WTC11 (cell line): ENCODE data around the gene GP2. TPM values are rescaled to one million over a fixed set of nuclear protein-coding genes. Genes with fewer than 3 reads are reported as not detected.

Experiments
- ATAC-seq: fragments of 200-7000 bp; cut with Tn5 transposase; 2 replicates; pipeline ENCODE4 v1.10.0; 2021; ENCODE audit warnings: mild to moderate bottlenecking, moderate library complexity
- CTCF ChIA-PET: fragments of 300-600 bp; sonication (Branson Sonifier 250); formaldehyde crosslinking; loops from one replicate; lab custom pipeline; 2021; ENCODE audit warnings: antibody characterized with exemption; lab: Charles Lee
- POLR2A ChIA-PET: fragments of 350-600 bp; sonication (Branson Sonifier 250); formaldehyde crosslinking; loops from one replicate; lab custom pipeline; 2021; ENCODE audit warnings: antibody characterized with exemption; lab: Charles Lee
- DNase-seq: peaks from one replicate; pipeline ENCODE4 v3.0.0; 2021; ENCODE audit warnings: low spot score
- H3K27ac Mint-ChIP-seq: 2 replicates; pipeline ENCODE4 v1.8.0; 2021; ENCODE audit warnings: mixed read lengths
- H3K27me3 Mint-ChIP-seq: 2 replicates; pipeline ENCODE4 v1.8.0; 2021; ENCODE audit warnings: low read depth, mild to moderate bottlenecking, moderate library complexity, mixed read lengths
- H3K36me3 Mint-ChIP-seq: 2 replicates; pipeline ENCODE4 v1.8.0; 2021; ENCODE audit warnings: mixed read lengths
- H3K4me1 Mint-ChIP-seq: 2 replicates; pipeline ENCODE4 v1.8.0; 2022; ENCODE audit warnings: mixed read lengths
- H3K4me3 Mint-ChIP-seq: 2 replicates; pipeline ENCODE4 v1.8.0; 2021; ENCODE audit warnings: mild to moderate bottlenecking, moderate library complexity, mixed read lengths
- H3K9me3 Mint-ChIP-seq: 2 replicates; pipeline ENCODE4 v1.8.0; 2021; ENCODE audit warnings: mixed read lengths
- ESRRA ChIP-seq: sonication (generic); formaldehyde crosslinking; IDR thresholded peaks from 2 replicates; pipeline ENCODE4 v1.8.1; 2022; ENCODE audit warnings: mild to moderate bottlenecking, missing genetic modification reagents, borderline replicate concordance
- ETV6 ChIP-seq: sonication (generic); formaldehyde crosslinking; IDR thresholded peaks from 2 replicates; pipeline ENCODE4 v1.8.1; 2022; ENCODE audit warnings: mild to moderate bottlenecking, missing genetic modification reagents
- JAZF1 ChIP-seq: fragments of 250-450 bp; sonication (Bioruptor Pico); IDR thresholded peaks from 2 replicates; pipeline ENCODE4 v1.9.0; 2021; ENCODE audit warnings: moderate library complexity, mild to moderate bottlenecking, inconsistent platforms
- NFE2L1 ChIP-seq: sonication (generic); formaldehyde crosslinking; IDR thresholded peaks from 2 replicates; pipeline ENCODE4 v1.8.1; 2023; ENCODE audit warnings: missing genetic modification reagents
- OVOL2 ChIP-seq: fragments of 250-450 bp; sonication (Bioruptor Pico); IDR thresholded peaks from 2 replicates; pipeline ENCODE4 v1.9.0; 2021; ENCODE audit warnings: mild to moderate bottlenecking, borderline replicate concordance
- SOX15 ChIP-seq: fragments of 250-450 bp; sonication (Bioruptor Pico); IDR thresholded peaks from 2 replicates; pipeline ENCODE4 v1.9.0; 2021; ENCODE audit warnings: mild to moderate bottlenecking
- ZNF263 ChIP-seq: sonication (generic); formaldehyde crosslinking; IDR thresholded peaks from 2 replicates; pipeline ENCODE4 v1.8.1; 2022; ENCODE audit warnings: low read depth, mild to moderate bottlenecking, moderate library complexity, missing genetic modification reagents
- ZNF671 ChIP-seq: fragments of 250-450 bp; sonication (Bioruptor Pico); IDR thresholded peaks from 2 replicates; pipeline ENCODE4 v1.8.0; 2021; ENCODE audit warnings: mild to moderate bottlenecking
- total RNA-seq: library from RNA; stranded (reverse); gene quantifications from 3 replicates; pipeline ENCODE4 v1.2.3, GENCODE V29; 2021
- TF ChIP-seq, protein P1 (sequence below): sonication (generic); formaldehyde crosslinking; IDR thresholded peaks from 2 replicates; pipeline ENCODE4 v1.8.0; 2022; ENCODE audit warnings: mild to moderate bottlenecking, missing genetic modification reagents
- TF ChIP-seq, protein P2 (sequence below): sonication (generic); formaldehyde crosslinking; IDR thresholded peaks from 2 replicates; pipeline ENCODE4 v1.8.1; 2023; ENCODE audit warnings: mild to moderate bottlenecking, missing genetic modification reagents, moderate library complexity
- TF ChIP-seq, protein P3 (sequence below): fragments of 250-450 bp; sonication (Bioruptor Pico); IDR thresholded peaks from 2 replicates; pipeline ENCODE4 v1.9.0; 2021; ENCODE audit warnings: mild to moderate bottlenecking, borderline replicate concordance
- TF ChIP-seq, protein P4 (sequence below): sonication (generic); formaldehyde crosslinking; IDR thresholded peaks from 2 replicates; pipeline ENCODE4 v1.8.0; 2022; ENCODE audit warnings: mild to moderate bottlenecking, missing genetic modification reagents
- TF ChIP-seq, protein P5 (sequence below): sonication (generic); formaldehyde crosslinking; IDR thresholded peaks from 2 replicates; pipeline ENCODE4 v1.8.1; 2022; ENCODE audit warnings: missing genetic modification reagents, borderline replicate concordance
- TF ChIP-seq, protein P6 (sequence below): sonication (generic); formaldehyde crosslinking; IDR thresholded peaks from 2 replicates; pipeline ENCODE4 v1.8.0; 2022; ENCODE audit warnings: mild to moderate bottlenecking, missing genetic modification reagents
- TF ChIP-seq, protein P7 (sequence below): fragments of 250-450 bp; sonication (Bioruptor Pico); IDR thresholded peaks from 2 replicates; pipeline ENCODE4 v1.9.0; 2021; ENCODE audit warnings: moderate library complexity, mild to moderate bottlenecking, inconsistent platforms, borderline replicate concordance

Gene GP2
- total RNA-seq, 1 experiment from 2014 or later = 6.6 TPM

DNA sequence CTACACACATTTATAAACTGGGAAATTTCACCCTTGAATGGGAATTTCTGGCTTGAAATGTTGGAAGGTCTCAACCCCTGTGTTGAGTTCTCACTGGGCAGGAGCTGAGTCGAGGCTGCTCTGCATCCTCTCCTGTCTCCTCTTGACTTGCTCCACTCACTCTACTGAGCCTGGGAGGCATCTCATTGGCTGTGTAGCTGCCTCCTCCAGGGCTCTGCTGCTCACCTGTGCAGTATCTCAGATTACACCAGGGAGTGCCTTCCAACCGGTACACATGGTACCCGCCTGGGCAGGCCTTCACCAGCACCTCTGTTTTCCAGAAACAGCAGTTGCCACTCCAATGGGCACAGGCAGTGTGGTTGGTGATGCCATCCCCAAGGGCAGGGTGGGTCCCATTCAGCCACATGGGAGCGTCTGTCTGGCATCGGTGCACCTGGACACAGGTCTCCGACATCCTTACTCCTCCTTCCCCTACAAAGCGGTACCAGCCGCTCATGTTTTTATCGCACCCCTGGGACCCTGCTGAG, 3.7 kb downstream of the GP2 start (continued):
- TF ChIP-seq, protein P1, sequence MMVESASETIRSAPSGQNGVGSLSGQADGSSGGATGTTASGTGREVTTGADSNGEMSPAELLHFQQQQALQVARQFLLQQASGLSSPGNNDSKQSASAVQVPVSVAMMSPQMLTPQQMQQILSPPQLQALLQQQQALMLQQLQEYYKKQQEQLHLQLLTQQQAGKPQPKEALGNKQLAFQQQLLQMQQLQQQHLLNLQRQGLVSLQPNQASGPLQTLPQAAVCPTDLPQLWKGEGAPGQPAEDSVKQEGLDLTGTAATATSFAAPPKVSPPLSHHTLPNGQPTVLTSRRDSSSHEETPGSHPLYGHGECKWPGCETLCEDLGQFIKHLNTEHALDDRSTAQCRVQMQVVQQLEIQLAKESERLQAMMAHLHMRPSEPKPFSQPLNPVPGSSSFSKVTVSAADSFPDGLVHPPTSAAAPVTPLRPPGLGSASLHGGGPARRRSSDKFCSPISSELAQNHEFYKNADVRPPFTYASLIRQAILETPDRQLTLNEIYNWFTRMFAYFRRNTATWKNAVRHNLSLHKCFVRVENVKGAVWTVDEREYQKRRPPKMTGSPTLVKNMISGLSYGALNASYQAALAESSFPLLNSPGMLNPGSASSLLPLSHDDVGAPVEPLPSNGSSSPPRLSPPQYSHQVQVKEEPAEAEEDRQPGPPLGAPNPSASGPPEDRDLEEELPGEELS (CRISPR knock-in tag) = no peak
- TF ChIP-seq OVOL2 (CRISPR knock-in tag) = no peak
- TF ChIP-seq NFE2L1 (CRISPR knock-in tag) = no peak
- no peak for TF ChIP-seq ETV6 (CRISPR knock-in tag)
- no peak for TF ChIP-seq JAZF1 (CRISPR knock-in tag)
- TF ChIP-seq SOX15 = no peak
- TF ChIP-seq, protein P2, sequence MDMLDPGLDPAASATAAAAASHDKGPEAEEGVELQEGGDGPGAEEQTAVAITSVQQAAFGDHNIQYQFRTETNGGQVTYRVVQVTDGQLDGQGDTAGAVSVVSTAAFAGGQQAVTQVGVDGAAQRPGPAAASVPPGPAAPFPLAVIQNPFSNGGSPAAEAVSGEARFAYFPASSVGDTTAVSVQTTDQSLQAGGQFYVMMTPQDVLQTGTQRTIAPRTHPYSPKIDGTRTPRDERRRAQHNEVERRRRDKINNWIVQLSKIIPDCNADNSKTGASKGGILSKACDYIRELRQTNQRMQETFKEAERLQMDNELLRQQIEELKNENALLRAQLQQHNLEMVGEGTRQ (CRISPR knock-in tag) = no peak
- TF ChIP-seq, protein P3, sequence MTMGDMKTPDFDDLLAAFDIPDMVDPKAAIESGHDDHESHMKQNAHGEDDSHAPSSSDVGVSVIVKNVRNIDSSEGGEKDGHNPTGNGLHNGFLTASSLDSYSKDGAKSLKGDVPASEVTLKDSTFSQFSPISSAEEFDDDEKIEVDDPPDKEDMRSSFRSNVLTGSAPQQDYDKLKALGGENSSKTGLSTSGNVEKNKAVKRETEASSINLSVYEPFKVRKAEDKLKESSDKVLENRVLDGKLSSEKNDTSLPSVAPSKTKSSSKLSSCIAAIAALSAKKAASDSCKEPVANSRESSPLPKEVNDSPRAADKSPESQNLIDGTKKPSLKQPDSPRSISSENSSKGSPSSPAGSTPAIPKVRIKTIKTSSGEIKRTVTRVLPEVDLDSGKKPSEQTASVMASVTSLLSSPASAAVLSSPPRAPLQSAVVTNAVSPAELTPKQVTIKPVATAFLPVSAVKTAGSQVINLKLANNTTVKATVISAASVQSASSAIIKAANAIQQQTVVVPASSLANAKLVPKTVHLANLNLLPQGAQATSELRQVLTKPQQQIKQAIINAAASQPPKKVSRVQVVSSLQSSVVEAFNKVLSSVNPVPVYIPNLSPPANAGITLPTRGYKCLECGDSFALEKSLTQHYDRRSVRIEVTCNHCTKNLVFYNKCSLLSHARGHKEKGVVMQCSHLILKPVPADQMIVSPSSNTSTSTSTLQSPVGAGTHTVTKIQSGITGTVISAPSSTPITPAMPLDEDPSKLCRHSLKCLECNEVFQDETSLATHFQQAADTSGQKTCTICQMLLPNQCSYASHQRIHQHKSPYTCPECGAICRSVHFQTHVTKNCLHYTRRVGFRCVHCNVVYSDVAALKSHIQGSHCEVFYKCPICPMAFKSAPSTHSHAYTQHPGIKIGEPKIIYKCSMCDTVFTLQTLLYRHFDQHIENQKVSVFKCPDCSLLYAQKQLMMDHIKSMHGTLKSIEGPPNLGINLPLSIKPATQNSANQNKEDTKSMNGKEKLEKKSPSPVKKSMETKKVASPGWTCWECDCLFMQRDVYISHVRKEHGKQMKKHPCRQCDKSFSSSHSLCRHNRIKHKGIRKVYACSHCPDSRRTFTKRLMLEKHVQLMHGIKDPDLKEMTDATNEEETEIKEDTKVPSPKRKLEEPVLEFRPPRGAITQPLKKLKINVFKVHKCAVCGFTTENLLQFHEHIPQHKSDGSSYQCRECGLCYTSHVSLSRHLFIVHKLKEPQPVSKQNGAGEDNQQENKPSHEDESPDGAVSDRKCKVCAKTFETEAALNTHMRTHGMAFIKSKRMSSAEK (CRISPR knock-in tag) = no peak
- TF ChIP-seq ZNF263 (CRISPR knock-in tag) = no peak
- TF ChIP-seq, protein P4, sequence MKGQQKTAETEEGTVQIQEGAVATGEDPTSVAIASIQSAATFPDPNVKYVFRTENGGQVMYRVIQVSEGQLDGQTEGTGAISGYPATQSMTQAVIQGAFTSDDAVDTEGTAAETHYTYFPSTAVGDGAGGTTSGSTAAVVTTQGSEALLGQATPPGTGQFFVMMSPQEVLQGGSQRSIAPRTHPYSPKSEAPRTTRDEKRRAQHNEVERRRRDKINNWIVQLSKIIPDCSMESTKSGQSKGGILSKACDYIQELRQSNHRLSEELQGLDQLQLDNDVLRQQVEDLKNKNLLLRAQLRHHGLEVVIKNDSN = no peak

DNA sequence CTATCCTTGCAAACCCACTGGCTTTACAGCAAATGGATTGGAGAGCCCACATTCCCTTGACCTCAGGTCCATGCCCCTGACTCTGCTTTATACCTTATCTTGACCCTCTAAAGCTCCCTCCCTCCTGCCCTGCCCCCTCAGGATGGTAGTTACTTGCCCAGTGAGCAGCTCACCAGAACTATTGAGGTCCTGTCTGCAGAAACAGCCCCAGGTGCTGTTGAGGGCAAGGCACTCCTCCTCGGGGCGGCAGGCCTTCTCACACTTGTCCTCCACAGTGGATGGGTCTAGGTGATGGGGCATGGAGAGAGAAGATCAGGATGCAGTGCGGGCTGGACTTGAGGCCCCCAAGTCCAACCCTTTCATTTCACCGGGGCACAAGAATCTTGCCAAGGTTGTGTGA, 4.6 kb downstream of the GP2 start:
- ChIA-PET CTCF (interaction anchor here (0.8 kb wide), 1 partner anchor 61 kb away, joined by 3 read pairs; no protein-coding TSS in a partner anchor), POLR2A (no interaction called here)
- TF ChIP-seq, protein P5, sequence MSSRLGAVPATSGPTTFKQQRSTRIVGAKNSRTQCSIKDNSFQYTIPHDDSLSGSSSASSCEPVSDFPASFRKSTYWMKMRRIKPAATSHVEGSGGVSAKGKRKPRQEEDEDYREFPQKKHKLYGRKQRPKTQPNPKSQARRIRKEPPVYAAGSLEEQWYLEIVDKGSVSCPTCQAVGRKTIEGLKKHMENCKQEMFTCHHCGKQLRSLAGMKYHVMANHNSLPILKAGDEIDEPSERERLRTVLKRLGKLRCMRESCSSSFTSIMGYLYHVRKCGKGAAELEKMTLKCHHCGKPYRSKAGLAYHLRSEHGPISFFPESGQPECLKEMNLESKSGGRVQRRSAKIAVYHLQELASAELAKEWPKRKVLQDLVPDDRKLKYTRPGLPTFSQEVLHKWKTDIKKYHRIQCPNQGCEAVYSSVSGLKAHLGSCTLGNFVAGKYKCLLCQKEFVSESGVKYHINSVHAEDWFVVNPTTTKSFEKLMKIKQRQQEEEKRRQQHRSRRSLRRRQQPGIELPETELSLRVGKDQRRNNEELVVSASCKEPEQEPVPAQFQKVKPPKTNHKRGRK (CRISPR knock-in tag) = no peak
- TF ChIP-seq ESRRA (CRISPR knock-in tag) = no peak
- TF ChIP-seq, protein P6, sequence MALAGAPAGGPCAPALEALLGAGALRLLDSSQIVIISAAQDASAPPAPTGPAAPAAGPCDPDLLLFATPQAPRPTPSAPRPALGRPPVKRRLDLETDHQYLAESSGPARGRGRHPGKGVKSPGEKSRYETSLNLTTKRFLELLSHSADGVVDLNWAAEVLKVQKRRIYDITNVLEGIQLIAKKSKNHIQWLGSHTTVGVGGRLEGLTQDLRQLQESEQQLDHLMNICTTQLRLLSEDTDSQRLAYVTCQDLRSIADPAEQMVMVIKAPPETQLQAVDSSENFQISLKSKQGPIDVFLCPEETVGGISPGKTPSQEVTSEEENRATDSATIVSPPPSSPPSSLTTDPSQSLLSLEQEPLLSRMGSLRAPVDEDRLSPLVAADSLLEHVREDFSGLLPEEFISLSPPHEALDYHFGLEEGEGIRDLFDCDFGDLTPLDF (CRISPR knock-in tag) = no peak
- no peak for TF ChIP-seq ZNF671
- TF ChIP-seq, protein P7, sequence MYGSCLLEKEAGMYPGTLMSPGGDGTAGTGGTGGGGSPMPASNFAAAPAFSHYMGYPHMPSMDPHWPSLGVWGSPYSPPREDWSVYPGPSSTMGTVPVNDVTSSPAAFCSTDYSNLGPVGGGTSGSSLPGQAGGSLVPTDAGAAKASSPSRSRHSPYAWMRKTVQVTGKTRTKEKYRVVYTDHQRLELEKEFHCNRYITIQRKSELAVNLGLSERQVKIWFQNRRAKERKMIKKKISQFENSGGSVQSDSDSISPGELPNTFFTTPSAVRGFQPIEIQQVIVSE (CRISPR knock-in tag) = no peak
- ATAC-seq = no peak
- H3K9me3 Mint-ChIP-seq = no peaks in the 10 kb centered on the region
- H3K27ac Mint-ChIP-seq = no peak overlapping the region
- no peak for DNase-seq
- H3K36me3 Mint-ChIP-seq = no peaks in the 10 kb centered on the region
- H3K4me3 Mint-ChIP-seq = no peak overlapping the region
- no peaks in the 10 kb centered on the region for H3K27me3 Mint-ChIP-seq
- peaks cover 5% of the 10 kb centered on the region; the same call in 1 of the 2 replicates for H3K4me1 Mint-ChIP-seq
